BLaER1 treated with 17β-estradiol and CSF1 and Interleukin-3, amounts not matched to agents 10 nM and 100 nM (cell line): Measurements from ENCODE around the gene SNW1.

ENCODE experiments used
- H3K27ac ChIP-seq, 11 experiments: shearing (Covaris generic); formaldehyde crosslinking; 2 replicates each; pipeline ENCODE4 v1.8.1; 2022
- H3K27me3 ChIP-seq, 11 experiments: shearing (Covaris generic); formaldehyde crosslinking; 2 replicates each; pipeline ENCODE4 v1.8.1; 2022
- H3K36me3 ChIP-seq, 11 experiments: shearing (Covaris generic); formaldehyde crosslinking; 2 replicates each; pipeline ENCODE4 v1.8.1; 2022
- H3K4me1 ChIP-seq, 10 experiments: shearing (Covaris generic); formaldehyde crosslinking; 2 replicates each; pipeline ENCODE4 v1.8.1; 2022
- H3K4me2 ChIP-seq, 11 experiments: shearing (Covaris generic); formaldehyde crosslinking; 2 replicates each; pipeline ENCODE4 v1.8.1; 2022
- H3K4me3 ChIP-seq, 10 experiments: shearing (Covaris generic); formaldehyde crosslinking; 2 replicates each; pipeline ENCODE4 v1.8.1; 2022
- H3K9ac ChIP-seq, 11 experiments: shearing (Covaris generic); formaldehyde crosslinking; 2 replicates each; pipeline ENCODE4 v1.8.1; 2022
- H3K9me3 ChIP-seq, 11 experiments: shearing (Covaris generic); formaldehyde crosslinking; replicated peaks in 1 of 11; 2 replicates each; pipeline ENCODE4 v1.8.1; 2022
- H4K20me1 ChIP-seq, 11 experiments: shearing (Covaris generic); formaldehyde crosslinking; 2 replicates each; pipeline ENCODE4 v1.8.1; 2022
- Cebpa-rat ChIP-seq, 11 experiments: shearing (Covaris generic); IDR thresholded peaks; 2 replicates each; pipeline ENCODE4 v1.8.1; 2022

Gene SNW1

GRCh38 chr14:77691259-77691658 is 69.7 kb downstream of the SNW1 start:
- no peak overlapping the region for H3K4me2 ChIP-seq
- no peaks in the 10 kb centered on the region for H3K9me3 ChIP-seq
- peaks cover 92 to 100% (median 99%) of the 10 kb centered on the region in 11 experiments for H3K36me3 ChIP-seq

GRCh38 chr14:77682158-77682553 is 78.8 kb downstream of the SNW1 start:
- peaks cover 0 to 17% (median 11%) of the 10 kb centered on the region in 10 experiments; a peak in 11 of 20 replicates for H3K4me1 ChIP-seq
- peak overlapping the region in 5 of 11 experiments; percentile 1 to 37 (median 29); a peak in 5 of 22 replicates for H3K4me2 ChIP-seq
- H3K27ac ChIP-seq, result no peak overlapping the region
- no peaks in the 10 kb centered on the region for H3K9me3 ChIP-seq
- peaks cover 68 to 95% (median 83%) of the 10 kb centered on the region in 11 experiments for H3K36me3 ChIP-seq
- no peaks in the 10 kb centered on the region for H3K27me3 ChIP-seq
- H3K4me3 ChIP-seq, result no peak overlapping the region
- TF ChIP-seq Cebpa-rat (IDR thresholded peaks at IDR 0.05), result no peak
- no peaks in the 10 kb centered on the region for H4K20me1 ChIP-seq
- H3K9ac ChIP-seq, result no peak overlapping the region

More at GRCh38 chr14:77691259-77691658, 69.7 kb downstream of the SNW1 start:
- Histone ChIP-seq H3K9ac (no peak overlapping the region), H3K27ac (no peak overlapping the region), H4K20me1 (peaks cover 0 to 12% (median 2%) of the 10 kb centered on the region in 11 experiments; a peak in 9 of 22 replicates), H3K4me3 (no peak overlapping the region), H3K27me3 (no peaks in the 10 kb centered on the region), H3K4me1 (no peaks in the 10 kb centered on the region; a peak in 1 of 20 replicates)
- no peak for TF ChIP-seq Cebpa-rat (IDR thresholded peaks at IDR 0.05)

- Histone ChIP-seq H3K27ac (no peak overlapping the region), H3K9ac (no peak overlapping the region), H3K36me3 (peaks cover 64 to 95% (median 82%) of the 10 kb centered on the region in 11 experiments), H3K9me3 (no peaks in the 10 kb centered on the region), H3K4me1 (peaks cover 0 to 17% (median 11%) of the 10 kb centered on the region in 10 experiments; a peak in 11 of 20 replicates), H4K20me1 (no peaks in the 10 kb centered on the region), H3K4me2 (peak overlapping the region in 5 of 11 experiments; percentile 1 to 37 (median 29); a peak in 6 of 22 replicates), H3K27me3 (no peaks in the 10 kb centered on the region), H3K4me3 (no peak overlapping the region)
- no peak for TF ChIP-seq Cebpa-rat (IDR thresholded peaks at IDR 0.05)
Observed at GRCh38 chr14:77681196-77682157, 79.5 kb downstream of the SNW1 start.

GRCh38 chr14:77674931-77675330 is 86.0 kb downstream of the SNW1 start:
- Histone ChIP-seq H3K4me3 (no peak overlapping the region), H3K36me3 (peaks cover 72 to 94% (median 88%) of the 10 kb centered on the region in 11 experiments), H3K4me2 (no peak overlapping the region), H3K4me1 (no peaks in the 10 kb centered on the region), H3K27ac (no peak overlapping the region), H4K20me1 (no peaks in the 10 kb centered on the region), H3K9ac (no peak overlapping the region), H3K9me3 (no peaks in the 10 kb centered on the region), H3K27me3 (no peaks in the 10 kb centered on the region)
- no peak for TF ChIP-seq Cebpa-rat (IDR thresholded peaks at IDR 0.05)

- no peaks in the 10 kb centered on the region for H4K20me1 ChIP-seq
- H3K27ac ChIP-seq, result no peak overlapping the region
- H3K4me1 ChIP-seq, result peaks cover 0 to 15% (median 2%) of the 10 kb centered on the region in 10 experiments; a peak in 9 of 20 replicates
- H3K27me3 ChIP-seq, result no peaks in the 10 kb centered on the region
- peaks cover 55 to 77% (median 71%) of the 10 kb centered on the region in 11 experiments for H3K36me3 ChIP-seq
- no peaks in the 10 kb centered on the region for H3K9me3 ChIP-seq
- H3K9ac ChIP-seq, result no peak overlapping the region
- no peak overlapping the region for H3K4me2 ChIP-seq
- H3K4me3 ChIP-seq, result no peak overlapping the region
- no peak for TF ChIP-seq Cebpa-rat (IDR thresholded peaks at IDR 0.05)
Observed at GRCh38 chr14:77673193-77673592, 87.8 kb downstream of the SNW1 start.
